ENCODE measurements around the gene RHBDD3.

Gene RHBDD3

GRCh38 chr22:29314537-29315285 lies 46.9 kb upstream of the RHBDD3 start:
- Histone ChIP-seq H3K4me3 (ENCODE audit: low read length) (no peak overlapping the region), H3K9me3 (ENCODE audit: insufficient read depth, low read length) (no peaks in the 10 kb centered on the region), H3K4me1 (ENCODE audit: low read length) (no peaks in the 10 kb centered on the region), H4K20me1 (ENCODE audit: insufficient read depth, low read length) (no peaks in the 10 kb centered on the region), H3K27ac (ENCODE audit: low read length) (no peak overlapping the region), H3K79me2 (ENCODE audit: low read length) (no peaks in the 10 kb centered on the region), H3K36me3 (replicated peaks; ENCODE audit: low read depth, low read length) (no peaks in the 10 kb centered on the region), H3K27me3 (ENCODE audit: low read depth, low read length) (no peaks in the 10 kb centered on the region), H3K9ac (ENCODE audit: low read length) (no peak overlapping the region), H2AFZ (ENCODE audit: low read depth, low read length) (no peak overlapping the region), H3K4me2 (ENCODE audit: low read length) (no peak overlapping the region)
- TF ChIP-seq CTCF (IDR thresholded peaks at IDR 0.05; ENCODE audit: low read depth, low read length), result no peak

- TF ChIP-seq CTCF (IDR thresholded peaks at IDR 0.05; ENCODE audit: low read depth, low read length) (no peak), EZH2phosphoT487 (IDR thresholded peaks at IDR 0.05; ENCODE audit: low read depth) (no peak)
- no peak overlapping the region for H3K9ac ChIP-seq (ENCODE audit: low read length)
- H2AFZ ChIP-seq (ENCODE audit: low read depth, low read length), result no peak overlapping the region
- H4K20me1 ChIP-seq (ENCODE audit: insufficient read depth, low read length), result no peaks in the 10 kb centered on the region
- H3K27ac ChIP-seq (ENCODE audit: low read length), result no peak overlapping the region
- H3K4me2 ChIP-seq (ENCODE audit: low read length), result no peak overlapping the region
- H3K4me1 ChIP-seq (ENCODE audit: low read length), result no peaks in the 10 kb centered on the region
- no peaks in the 10 kb centered on the region for H3K27me3 ChIP-seq (ENCODE audit: low read depth, low read length)
- H3K79me2 ChIP-seq (ENCODE audit: low read length), result no peaks in the 10 kb centered on the region
- H3K36me3 ChIP-seq (replicated peaks; ENCODE audit: low read depth, low read length), result no peaks in the 10 kb centered on the region
- no peak overlapping the region for H3K4me3 ChIP-seq (ENCODE audit: low read length)
- no peaks in the 10 kb centered on the region for H3K9me3 ChIP-seq (ENCODE audit: insufficient read depth, low read length)
Observed at GRCh38 chr22:29313576-29314466, 46.0 kb upstream of the RHBDD3 start.

- Histone ChIP-seq H3K79me2 (ENCODE audit: low read length) (no peaks in the 10 kb centered on the region), H2AFZ (ENCODE audit: low read depth, low read length) (no peak overlapping the region), H3K4me3 (ENCODE audit: low read length) (no peak overlapping the region), H3K4me1 (ENCODE audit: low read length) (no peaks in the 10 kb centered on the region), H3K36me3 (replicated peaks; ENCODE audit: low read depth, low read length) (no peaks in the 10 kb centered on the region), H3K27me3 (ENCODE audit: low read depth, low read length) (no peaks in the 10 kb centered on the region), H3K9me3 (ENCODE audit: insufficient read depth, low read length) (no peaks in the 10 kb centered on the region), H3K9ac (ENCODE audit: low read length) (no peak overlapping the region), H3K27ac (ENCODE audit: low read length) (no peak overlapping the region), H3K4me2 (ENCODE audit: low read length) (no peak overlapping the region), H4K20me1 (ENCODE audit: insufficient read depth, low read length) (no peaks in the 10 kb centered on the region)
- TF ChIP-seq EZH2phosphoT487 (IDR thresholded peaks at IDR 0.05; ENCODE audit: low read depth) (no peak), CTCF (IDR thresholded peaks at IDR 0.05; ENCODE audit: low read depth, low read length) (peak; percentile 35)
Observed at GRCh38 chr22:29313126-29313575, 45.4 kb upstream of the RHBDD3 start.
